GM18505 (cell line): ENCODE results near the gene ZNF22.
A peak's percentile ranks its signal among the peaks of the same experiment; 100 is the strongest.

Experiments used
- ATAC-seq: cut with Tn5 transposase; IDR thresholded peaks from one replicate; pipeline ENCODE4 v1.9.1; 2021; ENCODE audit not compliant: unreplicated experiment
- POLR2A ChIP-seq: IDR thresholded peaks from 4 replicates; pipeline ENCODE4 v1.6.1; 2011; ENCODE audit warnings: borderline replicate concordance; ENCODE audit not compliant: insufficient read depth, insufficient read length; ENCODE audit errors: extremely low read depth

Gene ZNF22

GRCh38 chr10:44993922-44994751 lies 6.6 kb upstream of the ZNF22 start:
- ATAC-seq = no peak
- TF ChIP-seq POLR2A = no peak

DNA sequence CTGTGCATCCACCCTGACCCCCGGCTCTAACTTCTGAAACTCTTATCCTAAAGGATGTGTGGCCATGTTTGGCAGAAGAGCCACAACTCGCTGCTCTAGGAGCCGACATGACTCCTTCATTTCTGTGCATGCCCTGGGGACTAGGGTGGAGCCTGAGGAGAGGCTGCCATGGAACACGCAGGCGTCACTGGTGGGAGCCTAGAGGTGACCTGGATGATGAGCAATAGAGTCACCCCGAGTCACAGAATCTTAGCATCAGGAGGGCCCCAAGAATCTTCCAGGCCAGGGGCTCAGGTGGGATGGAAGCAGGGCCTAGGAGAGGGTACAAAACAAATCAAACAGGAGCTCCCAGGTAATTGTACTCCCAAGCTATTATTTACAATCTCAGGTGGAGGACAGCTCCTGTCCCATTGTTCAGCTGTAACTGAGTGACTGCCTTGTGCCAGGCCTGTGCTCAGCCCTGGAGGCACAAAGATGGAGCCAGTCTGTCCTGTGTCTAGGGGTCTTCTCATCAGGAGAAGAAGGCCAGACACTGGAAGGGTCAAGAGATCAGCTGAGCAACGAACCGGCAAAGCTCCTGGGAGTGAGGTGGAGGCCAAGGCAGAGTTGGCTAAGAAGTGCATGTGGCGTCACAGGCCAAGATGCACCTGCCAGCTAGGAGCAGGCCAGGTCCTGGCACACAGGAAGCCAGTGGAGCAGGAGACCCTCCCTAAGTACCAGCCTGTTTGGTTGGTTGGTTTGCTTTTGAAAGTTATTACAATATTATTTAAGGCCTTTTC lies 5.8 kb upstream of the ZNF22 start:
- no peak for ATAC-seq
- no peak for TF ChIP-seq POLR2A

GRCh38 chr10:44995581-44995913 lies 5.2 kb upstream of the ZNF22 start:
- TF ChIP-seq POLR2A = no peak
- ATAC-seq = no peak

GRCh38 chr10:44995914-44996669 lies 4.6 kb upstream of the ZNF22 start:
- TF ChIP-seq POLR2A = no peak
- no peak for ATAC-seq

GRCh38 chr10:44997105-44997748 lies 3.5 kb upstream of the ZNF22 start:
- ATAC-seq = no peak
- TF ChIP-seq POLR2A = no peak

GRCh38 chr10:44998146-44998631 lies 2.5 kb upstream of the ZNF22 start:
- TF ChIP-seq POLR2A = no peak

GRCh38 chr10:45000138-45000751 lies 478 bp upstream of the ZNF22 start:
- no peak for ATAC-seq
- TF ChIP-seq POLR2A = no peak

More at GRCh38 chr10:44998146-44998631, 2.5 kb upstream of the ZNF22 start:
- ATAC-seq = no peak

DNA sequence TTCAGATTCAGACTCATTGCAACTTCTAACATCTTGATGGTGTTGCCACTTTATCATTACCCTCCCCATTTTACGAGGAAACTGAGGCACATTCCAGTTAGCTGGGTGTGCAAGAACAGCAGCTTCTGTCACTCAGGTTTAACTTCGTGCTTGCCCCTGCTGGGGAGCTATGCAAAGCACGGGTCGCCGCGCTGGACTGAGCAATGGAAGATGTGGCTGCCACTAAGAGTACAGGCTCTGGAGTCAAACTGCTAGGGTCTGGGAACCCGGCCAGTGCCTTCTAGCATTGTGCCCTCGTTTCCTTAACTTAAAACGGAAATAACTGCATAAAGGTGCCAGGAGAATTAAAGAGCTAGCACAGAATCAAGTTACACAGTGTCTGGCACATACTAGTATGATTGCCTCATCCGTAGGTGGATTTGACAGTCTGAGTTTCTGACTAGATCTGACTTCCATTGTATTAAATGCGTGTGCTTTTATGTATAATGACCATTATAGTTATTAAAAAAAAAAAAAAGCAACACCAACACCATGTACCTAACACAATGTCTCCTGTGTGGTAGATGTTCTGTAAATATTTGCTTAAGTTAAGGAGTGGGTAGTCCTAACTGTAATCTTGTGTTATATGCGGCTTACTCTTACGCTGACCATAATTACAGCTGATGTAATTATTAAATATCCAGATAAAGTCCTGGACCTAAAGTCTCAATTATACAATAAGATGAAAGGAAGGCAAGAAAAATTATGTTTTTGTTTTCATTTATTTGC lies 842 bp downstream of the ZNF22 start:
- ATAC-seq = peak; percentile 76
- no peak for TF ChIP-seq POLR2A

DNA sequence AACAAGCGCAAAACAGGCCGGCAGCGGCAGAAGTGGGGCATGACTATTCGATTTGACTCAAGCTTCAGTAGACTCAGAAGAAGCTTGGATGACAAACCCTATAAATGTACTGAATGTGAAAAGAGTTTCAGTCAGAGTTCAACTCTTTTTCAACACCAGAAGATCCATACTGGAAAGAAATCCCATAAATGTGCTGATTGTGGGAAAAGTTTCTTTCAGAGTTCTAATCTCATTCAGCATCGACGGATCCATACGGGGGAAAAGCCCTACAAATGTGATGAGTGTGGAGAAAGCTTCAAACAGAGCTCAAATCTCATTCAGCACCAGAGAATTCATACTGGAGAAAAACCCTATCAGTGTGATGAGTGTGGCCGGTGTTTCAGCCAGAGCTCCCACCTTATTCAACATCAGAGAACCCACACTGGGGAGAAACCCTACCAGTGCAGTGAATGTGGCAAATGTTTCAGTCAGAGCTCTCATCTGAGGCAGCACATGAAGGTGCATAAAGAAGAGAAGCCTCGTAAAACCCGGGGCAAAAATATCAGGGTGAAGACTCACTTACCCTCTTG lies 2.8 kb downstream of the ZNF22 start:
- no peak for TF ChIP-seq POLR2A
- no peak for ATAC-seq

GRCh38 chr10:45004661-45005060 lies 3.9 kb downstream of the ZNF22 start:
- ATAC-seq = no peak

GRCh38 chr10:45005284-45005683 lies 4.6 kb downstream of the ZNF22 start:
- no peak for ATAC-seq
- TF ChIP-seq POLR2A = no peak

More at GRCh38 chr10:45004661-45005060, 3.9 kb downstream of the ZNF22 start:
- no peak for TF ChIP-seq POLR2A
